GM12874 (cell line): Measurements from ENCODE around the gene THAP7.

ENCODE experiments used
- CTCF ChIP-seq: IDR thresholded peaks from 2 replicates; pipeline ENCODE4 v1.5.1; 2011; ENCODE audit warnings: low read depth, mild to moderate bottlenecking, control low read depth, low read length, moderate library complexity; ENCODE audit not compliant: insufficient read depth

THAP7 gene

GRCh38 chr22:21043860-21044535, 42.1 kb upstream of the THAP7 start:
- TF ChIP-seq CTCF: no peak

- no peak for TF ChIP-seq CTCF
These were observed 41.3 kb upstream of the THAP7 start for GRCh38 chr22:21042978-21043859.

- TF ChIP-seq CTCF: no peak
These were observed 40.0 kb upstream of the THAP7 start for GRCh38 chr22:21041937-21042336.

- no peak for TF ChIP-seq CTCF
These were observed 36.5 kb upstream of the THAP7 start for GRCh38 chr22:21038405-21038804.

GRCh38 chr22:21034989-21035388, 33.1 kb upstream of the THAP7 start:
- no peak for TF ChIP-seq CTCF

GRCh38 chr22:21033895-21034294, 32.0 kb upstream of the THAP7 start:
- TF ChIP-seq CTCF: no peak

GRCh38 chr22:21032868-21033688, 31.2 kb upstream of the THAP7 start:
- no peak for TF ChIP-seq CTCF
